Ovary (tissue), 9 donors: ENCODE data around the gene BOLA2B. TPM values are rescaled to one million over a fixed set of nuclear protein-coding genes. Genes with fewer than 3 reads are reported as not detected.
"Not testable (repeated sequence)": the region's sequence is repeated elsewhere in the genome, so short reads cannot be mapped to it uniquely, and the experiment has no call there.

Source experiments
- DNase-seq, 5 donors: peaks; one replicate each; pipeline ENCODE4 v3.0.0-alpha.2; 2019 to 2020
- H3K27ac ChIP-seq, 2 donors: fragments of 200-600 bp; one replicate each; pipeline versions ENCODE4 v1.5.1 to v1.8.0; 2019 to 2022
- H3K27me3 ChIP-seq: fragments of 200-600 bp; one replicate; pipeline ENCODE4 v1.8.0; 2022
- H3K36me3 ChIP-seq: fragments of 200-600 bp; sonication (generic); one replicate; pipeline ENCODE4 v1.5.1; 2019
- H3K4me1 ChIP-seq: one replicate; pipeline ENCODE4 v1.8.1; 2013; ENCODE audit warnings: mild to moderate bottlenecking, moderate library complexity; ENCODE audit not compliant: insufficient read depth
- H3K4me3 ChIP-seq: fragments of 200-600 bp; sonication (generic); one replicate; pipeline ENCODE4 v1.5.1; 2017
- H3K9me3 ChIP-seq, 2 donors: fragments of 200-600 bp in 1 of 2; sonication (generic) in 1 of 2; one replicate each; pipeline versions ENCODE4 v1.5.1 to v1.8.1; 2013 to 2019; ENCODE audit warnings: mild to moderate bottlenecking in 1 of 2, moderate library complexity in 1 of 2
- CTCF ChIP-seq, 3 donors: fragments of 450-650 bp in 2 of 3; fragments of 200-600 bp in 1 of 3; IDR thresholded peaks; one replicate each; pipeline versions ENCODE4 v1.5.1 to v1.8.0; 2016 to 2022; ENCODE audit warnings: antibody characterized with exemption in 3 of 3, mild to moderate bottlenecking in 1 of 3
- EP300 ChIP-seq: sonication (generic); formaldehyde crosslinking; IDR thresholded peaks from one replicate; pipeline ENCODE4 v1.6.1; 2017; ENCODE audit warnings: antibody characterized with exemption
- POLR2A ChIP-seq: fragments of 450-650 bp; IDR thresholded peaks from one replicate; pipeline ENCODE4 v1.6.1; 2017; ENCODE audit warnings: antibody characterized with exemption, mild to moderate bottlenecking, moderate library complexity
- WGBS, 3 donors: extraction: QIAGEN DNeasy Blood & Tissue Kit in 1 of 3; methylation state at CpG; one replicate each; pipeline versions ENCODE4 v1.1.5 to v1.1.7; 2013 to 2017; 5-methylcytosine and 5-hydroxymethylcytosine counted together
- intact Hi-C, 4 donors: fragments of 100-400 bp; cut with DNase I; formaldehyde crosslinking; loops; one replicate each; pipeline versions ENCODE4 v1.11.0 to v1.15.1; 2022 to 2023
- polyA plus RNA-seq, 2 donors: library from polyadenylated mRNA; stranded (reverse); fragments of 200-250 nt in 1 of 2; fragments of 350-450 nt in 1 of 2; fragmentation: Illumina TruSeq in 1 of 2; extraction: RNeasy Lipid Tissue Mini Kit (QIAGEN cat#74804) in 1 of 2; gene quantifications; one replicate each; pipeline ENCODE4 v1.2.3, GENCODE V29; 2013 to 2014
- total RNA-seq, 7 donors: library from RNA; depleted of rRNA in 2 of 7; stranded (reverse); fragments of >200 nt in 2 of 7; fragmentation: NEBNext Ultra II Directional in 3 of 7; extraction: Animal tissue kit (Norgen Biotek cat#: 25700) in 3 of 7; gene quantifications; one replicate each; pipeline versions ENCODE4 v1.1.0 to v1.2.4, GENCODE V29; 2016 to 2023
- donor health status: DM: no; HTN: no; CAD: no; lungs with moderate emphysema.
- donor health status: DM: no; HTN: no; CAD: no.
- donor health status: Bipolar disorder and iron deficiency.
- donor health status: DM: yes; HTN: yes; CAD: no.
- donor health status: DM: no; HTN: no; CAD: no.
- donor health status: DM: yes; HTN: yes; CAD: no.

BOLA2B gene
- total and polyA plus RNA-seq, 9 donors: 10.0 to 106 (median 40.1) TPM

GRCh38 chr16:30194172-30194925 is 883 bp upstream of the BOLA2B start:
- DNase-seq: peak in 2 of 5 donors; percentile 7 to 50
- H3K4me3 ChIP-seq: peak overlapping the region; percentile 32
- intact Hi-C loops, H3K27me3 ChIP-seq, H3K9me3 ChIP-seq, H3K4me1 ChIP-seq, H3K36me3 ChIP-seq, H3K27ac ChIP-seq: not testable (repeated sequence)
- WGBS, 3 donors: 2 to 4% (median 2%) methylated on average over 11 to 19 of the region's 60 CpGs

GRCh38 chr16:30193098-30193497 is 368 bp downstream of the BOLA2B start:
- DNase-seq, H3K27me3 ChIP-seq, H3K36me3 ChIP-seq, H3K4me3 ChIP-seq, H3K27ac ChIP-seq, H3K4me1 ChIP-seq, intact Hi-C loops, H3K9me3 ChIP-seq: not testable (repeated sequence)
- no CpG with 5 or more reads among the region's 21 CpGs for WGBS, 3 donors

- intact Hi-C loops, DNase-seq, H3K9me3 ChIP-seq, H3K4me3 ChIP-seq, H3K27me3 ChIP-seq, H3K27ac ChIP-seq, H3K36me3 ChIP-seq, H3K4me1 ChIP-seq: not testable (repeated sequence)
- WGBS, 3 donors: 89 to 97% (median 95%) methylated on average over 6 of the region's 12 CpGs
These were observed 2.3 kb downstream of the BOLA2B start for GRCh38 chr16:30191158-30191557.

GRCh38 chr16:30187971-30188561 is 5.4 kb downstream of the BOLA2B start:
- H3K4me3 ChIP-seq: no peak overlapping the region
- intact Hi-C loops: no loop called here
- H3K4me1 ChIP-seq: peaks cover 4% of the 10 kb centered on the region

GRCh38 chr16:30187556-30187865 is 6.0 kb downstream of the BOLA2B start:
- WGBS, 3 donors: 81 to 96% (median 86%) methylated on average over 8 to 9 of the region's 9 CpGs
- H3K4me1 ChIP-seq: peaks cover 8% of the 10 kb centered on the region
- H3K9me3 ChIP-seq: no peaks in the 10 kb centered on the region
- TF ChIP-seq POLR2A (no peak), CTCF (IDR thresholded peaks at IDR 0.05) (no peak), EP300 (no peak)
- no peak for DNase-seq
- H3K27ac ChIP-seq: no peak overlapping the region
- intact Hi-C loops: no loop called here
- H3K4me3 ChIP-seq: no peak overlapping the region
- no peaks in the 10 kb centered on the region for H3K36me3 ChIP-seq
- no peaks in the 10 kb centered on the region for H3K27me3 ChIP-seq

More at GRCh38 chr16:30187971-30188561, 5.4 kb downstream of the BOLA2B start:
- H3K27ac ChIP-seq: no peak overlapping the region
- no peaks in the 10 kb centered on the region for H3K36me3 ChIP-seq
- TF ChIP-seq CTCF (IDR thresholded peaks at IDR 0.05) (no peak), POLR2A (no peak), EP300 (no peak)
- H3K9me3 ChIP-seq: no peaks in the 10 kb centered on the region
- peak in 1 of 5 donors; percentile 24 for DNase-seq
- WGBS, 3 donors: 88 to 89% (median 89%) methylated on average over 21 to 23 of the region's 23 CpGs
- no peaks in the 10 kb centered on the region for H3K27me3 ChIP-seq

GRCh38 chr16:30186782-30187555 is 6.5 kb downstream of the BOLA2B start:
- Histone ChIP-seq H3K4me1 (peaks cover 8% of the 10 kb centered on the region), H3K4me3 (no peak overlapping the region), H3K27me3 (no peaks in the 10 kb centered on the region), H3K27ac (no peak overlapping the region), H3K9me3 (no peaks in the 10 kb centered on the region), H3K36me3 (no peaks in the 10 kb centered on the region)
- TF ChIP-seq POLR2A: no peak
- peak in 1 of 3 donors; percentile 18 for TF ChIP-seq CTCF (IDR thresholded peaks at IDR 0.05)
- intact Hi-C loops: no loop called here
- WGBS, 3 donors: 63 to 67% (median 66%) methylated on average over 29 to 36 of the region's 36 CpGs
- peak; percentile 26 to 71 (median 58) for DNase-seq
